ENCODE measurements around the gene EPB41L1.

Gene EPB41L1

GRCh38 chr20:36253036-36253435, 98.5 kb downstream of the EPB41L1 start:
- no peak for TF ChIP-seq CTCF (IDR thresholded peaks at IDR 0.05)
- no peaks in the 10 kb centered on the region for H3K4me1 ChIP-seq
- no peak overlapping the region for H3K27ac ChIP-seq
- H3K36me3 ChIP-seq = peaks cover 34 to 79% (median 67%) of the 10 kb centered on the region in 3 donors
- no peak overlapping the region for H3K4me3 ChIP-seq
- H3K27me3 ChIP-seq = no peaks in the 10 kb centered on the region
- DNase-seq = peak in 1 of 2 donors; percentile 7
- intact Hi-C loops (cut with DNase I; ENCODE audit: low total_unique reads) = no loop called here
- H3K9me3 ChIP-seq = no peaks in the 10 kb centered on the region

GRCh38 chr20:36254076-36254475, 99.5 kb downstream of the EPB41L1 start:
- Histone ChIP-seq H3K4me1 (no peaks in the 10 kb centered on the region), H3K36me3 (peaks cover 23 to 69% (median 57%) of the 10 kb centered on the region in 3 donors)

GRCh38 chr20:36255445-36255844, 100.9 kb downstream of the EPB41L1 start:
- DNase-seq = peak in 1 of 2 donors; percentile 43
- Histone ChIP-seq H3K4me1 (no peaks in the 10 kb centered on the region), H3K9me3 (no peaks in the 10 kb centered on the region), H3K36me3 (peaks cover 17 to 59% (median 46%) of the 10 kb centered on the region in 3 donors), H3K27me3 (no peaks in the 10 kb centered on the region), H3K4me3 (no peak overlapping the region), H3K27ac (no peak overlapping the region)
- TF ChIP-seq CTCF (IDR thresholded peaks at IDR 0.05) = no peak
- intact Hi-C loops (cut with DNase I; ENCODE audit: low total_unique reads) = no loop called here

More at GRCh38 chr20:36254076-36254475, 99.5 kb downstream of the EPB41L1 start:
- DNase-seq = peak in 1 of 2 donors; percentile 19
- no peak for TF ChIP-seq CTCF (IDR thresholded peaks at IDR 0.05)
- Histone ChIP-seq H3K4me3 (no peak overlapping the region), H3K27ac (no peak overlapping the region), H3K27me3 (no peaks in the 10 kb centered on the region), H3K9me3 (no peaks in the 10 kb centered on the region)
- intact Hi-C loops (cut with DNase I; ENCODE audit: low total_unique reads) = no loop called here

- DNase-seq = peak in 1 of 2 donors; percentile 33
- no peak for TF ChIP-seq CTCF (IDR thresholded peaks at IDR 0.05)
These were observed 104.9 kb downstream of the EPB41L1 start for GRCh38 chr20:36259177-36260061.

GRCh38 chr20:36260316-36260715, 105.8 kb downstream of the EPB41L1 start:
- Histone ChIP-seq H3K9me3 (no peaks in the 10 kb centered on the region), H3K27me3 (peaks cover 0 to 4% of the 10 kb centered on the region in 2 donors), H3K27ac (no peak overlapping the region), H3K36me3 (peaks cover 13 to 20% (median 18%) of the 10 kb centered on the region in 3 donors), H3K4me1 (no peaks in the 10 kb centered on the region), H3K4me3 (no peak overlapping the region)
- intact Hi-C loops (cut with DNase I; ENCODE audit: low total_unique reads) = no loop called here
- DNase-seq = no peak
- no peak for TF ChIP-seq CTCF (IDR thresholded peaks at IDR 0.05)

More at GRCh38 chr20:36259177-36260061, 104.9 kb downstream of the EPB41L1 start:
- intact Hi-C loops (cut with DNase I; ENCODE audit: low total_unique reads) = no loop called here
- Histone ChIP-seq H3K9me3 (no peaks in the 10 kb centered on the region), H3K4me1 (no peaks in the 10 kb centered on the region), H3K36me3 (peaks cover 13 to 28% (median 21%) of the 10 kb centered on the region in 3 donors), H3K27ac (no peak overlapping the region), H3K27me3 (peaks cover 0 to 3% of the 10 kb centered on the region in 2 donors), H3K4me3 (no peak overlapping the region)
